Activated CD4-positive, alpha-beta memory T cell treated with anti-CD3 and anti-CD28 coated beads for 36 hours (primary cell): ENCODE data around the gene VWA8. TPM values are rescaled to one million over a fixed set of nuclear protein-coding genes. Genes with fewer than 3 reads are reported as not detected.

Experiments
- CTCF ChIA-PET: fragments of 350-600 bp; sonication (Branson Sonifier 250); formaldehyde crosslinking; loops from one replicate; lab custom pipeline; 2021; ENCODE audit warnings: antibody characterized with exemption, inconsistent platforms; lab: Charles Lee
- POLR2A ChIA-PET: fragments of 350-600 bp; sonication (Branson Sonifier 250); formaldehyde crosslinking; loops from one replicate; lab custom pipeline; 2021; ENCODE audit warnings: antibody characterized with exemption; lab: Charles Lee
- DNase-seq: peaks from one replicate; pipeline ENCODE4 v3.0.0-alpha.2; 2020
- H3K27ac Mint-ChIP-seq: one replicate; pipeline ENCODE4 v1.8.0; 2021; ENCODE audit warnings: mixed read lengths
- H3K27me3 Mint-ChIP-seq: one replicate; pipeline ENCODE4 v1.8.0; 2021; ENCODE audit warnings: mixed read lengths
- H3K36me3 Mint-ChIP-seq: one replicate; pipeline ENCODE4 v1.8.0; 2021; ENCODE audit warnings: mixed read lengths
- H3K4me1 Mint-ChIP-seq: one replicate; pipeline ENCODE4 v1.8.0; 2021; ENCODE audit warnings: low read depth, mixed read lengths
- H3K4me3 Mint-ChIP-seq: one replicate; pipeline ENCODE4 v1.8.0; 2021; ENCODE audit warnings: mild to moderate bottlenecking, mixed read lengths
- H3K9me3 Mint-ChIP-seq: one replicate; pipeline ENCODE4 v1.8.0; 2021; ENCODE audit warnings: mixed read lengths
- intact Hi-C: fragments of 100-400 bp; cut with micrococcal nuclease; formaldehyde crosslinking; loops from one replicate; pipeline ENCODE4 v1.15.1; 2023
- total RNA-seq, 2 experiments: library from RNA; stranded (reverse); gene quantifications; one replicate each; pipeline ENCODE4 v1.2.3, GENCODE V29; 2021

The VWA8 gene
- total RNA-seq, 2 experiments from 2014 or later = 16.8 to 17.1 TPM

- H3K9me3 Mint-ChIP-seq = no peaks in the 10 kb centered on the region
- no peak for DNase-seq
- H3K27me3 Mint-ChIP-seq = no peaks in the 10 kb centered on the region
- POLR2A ChIA-PET = no interaction called here
- CTCF ChIA-PET = no interaction called here
- intact Hi-C loops = no loop called here
- H3K36me3 Mint-ChIP-seq = peaks cover 6% of the 10 kb centered on the region
- no peak overlapping the region for H3K4me3 Mint-ChIP-seq
- no peak overlapping the region for H3K27ac Mint-ChIP-seq
- H3K4me1 Mint-ChIP-seq = no peaks in the 10 kb centered on the region
Measured at GRCh38 chr13:41710771-41711170, 250.1 kb downstream of the VWA8 start.

- H3K27me3 Mint-ChIP-seq = no peaks in the 10 kb centered on the region
- no peaks in the 10 kb centered on the region for H3K4me1 Mint-ChIP-seq
- H3K27ac Mint-ChIP-seq = no peak overlapping the region
- H3K36me3 Mint-ChIP-seq = peaks cover 6% of the 10 kb centered on the region
- no peak overlapping the region for H3K4me3 Mint-ChIP-seq
- no peak for DNase-seq
- ChIA-PET CTCF (no interaction called here), POLR2A (no interaction called here)
- H3K9me3 Mint-ChIP-seq = no peaks in the 10 kb centered on the region
- intact Hi-C loops = no loop called here
Measured at GRCh38 chr13:41709511-41709910, 251.4 kb downstream of the VWA8 start.

- H3K27me3 Mint-ChIP-seq = no peaks in the 10 kb centered on the region
- ChIA-PET POLR2A (no interaction called here), CTCF (no interaction called here)
- H3K27ac Mint-ChIP-seq = no peak overlapping the region
- DNase-seq = no peak
- intact Hi-C loops = no loop called here
- no peak overlapping the region for H3K4me3 Mint-ChIP-seq
- H3K9me3 Mint-ChIP-seq = no peaks in the 10 kb centered on the region
- no peaks in the 10 kb centered on the region for H3K4me1 Mint-ChIP-seq
- peaks cover 6% of the 10 kb centered on the region for H3K36me3 Mint-ChIP-seq
Measured at GRCh38 chr13:41708713-41709112, 252.2 kb downstream of the VWA8 start.

GRCh38 chr13:41707194-41707821 is 253.6 kb downstream of the VWA8 start:
- POLR2A ChIA-PET = no interaction called here
- H3K4me1 Mint-ChIP-seq = no peaks in the 10 kb centered on the region
- intact Hi-C loops = no loop called here
- CTCF ChIA-PET = no interaction called here
- DNase-seq = no peak
- peaks cover 5% of the 10 kb centered on the region for H3K36me3 Mint-ChIP-seq
- no peak overlapping the region for H3K4me3 Mint-ChIP-seq
- H3K27me3 Mint-ChIP-seq = no peaks in the 10 kb centered on the region
- no peaks in the 10 kb centered on the region for H3K9me3 Mint-ChIP-seq
- no peak overlapping the region for H3K27ac Mint-ChIP-seq

GRCh38 chr13:41706152-41706551 is 254.8 kb downstream of the VWA8 start:
- CTCF ChIA-PET = no interaction called here

GRCh38 chr13:41702540-41702939 is 258.4 kb downstream of the VWA8 start:
- ChIA-PET CTCF (no interaction called here), POLR2A (no interaction called here)
- Mint-ChIP-seq H3K9me3 (no peaks in the 10 kb centered on the region), H3K27me3 (no peaks in the 10 kb centered on the region), H3K4me1 (no peaks in the 10 kb centered on the region), H3K27ac (no peak overlapping the region), H3K36me3 (peaks cover 10% of the 10 kb centered on the region), H3K4me3 (no peak overlapping the region)
- DNase-seq = no peak
- intact Hi-C loops = no loop called here

More at GRCh38 chr13:41706152-41706551, 254.8 kb downstream of the VWA8 start:
- Mint-ChIP-seq H3K36me3 (peaks cover 5% of the 10 kb centered on the region), H3K4me3 (no peak overlapping the region), H3K27me3 (no peaks in the 10 kb centered on the region), H3K27ac (no peak overlapping the region), H3K9me3 (no peaks in the 10 kb centered on the region), H3K4me1 (no peaks in the 10 kb centered on the region)
- POLR2A ChIA-PET = no interaction called here
- intact Hi-C loops = no loop called here
- DNase-seq = no peak

- no peak for DNase-seq
- Mint-ChIP-seq H3K4me1 (no peaks in the 10 kb centered on the region), H3K27me3 (no peaks in the 10 kb centered on the region), H3K4me3 (no peak overlapping the region), H3K27ac (no peak overlapping the region), H3K9me3 (no peaks in the 10 kb centered on the region), H3K36me3 (peaks cover 8% of the 10 kb centered on the region)
- POLR2A ChIA-PET = no interaction called here
- CTCF ChIA-PET = no interaction called here
- intact Hi-C loops = no loop called here
Measured at GRCh38 chr13:41701676-41702075, 259.2 kb downstream of the VWA8 start.

GRCh38 chr13:41700790-41701310 is 260.1 kb downstream of the VWA8 start:
- POLR2A ChIA-PET = no interaction called here
- CTCF ChIA-PET = no interaction called here
- no peak overlapping the region for H3K4me3 Mint-ChIP-seq
- no peak overlapping the region for H3K27ac Mint-ChIP-seq
- DNase-seq = no peak
- peaks cover 8% of the 10 kb centered on the region for H3K36me3 Mint-ChIP-seq
- no peaks in the 10 kb centered on the region for H3K9me3 Mint-ChIP-seq
- no peaks in the 10 kb centered on the region for H3K4me1 Mint-ChIP-seq
- no peaks in the 10 kb centered on the region for H3K27me3 Mint-ChIP-seq
- intact Hi-C loops = no loop called here

- Mint-ChIP-seq H3K9me3 (no peaks in the 10 kb centered on the region), H3K36me3 (peaks cover 12% of the 10 kb centered on the region), H3K4me1 (no peaks in the 10 kb centered on the region), H3K27ac (no peak overlapping the region), H3K27me3 (no peaks in the 10 kb centered on the region), H3K4me3 (no peak overlapping the region)
- ChIA-PET CTCF (interaction anchor here (1.7 kb wide), 1 partner anchor 31 kb away, joined by 3 read pairs; no protein-coding TSS in a partner anchor), POLR2A (no interaction called here)
- intact Hi-C loops = no loop called here
- no peak for DNase-seq
Measured at GRCh38 chr13:41699759-41700158, 261.1 kb downstream of the VWA8 start.

GRCh38 chr13:41697578-41697977 is 263.3 kb downstream of the VWA8 start:
- CTCF ChIA-PET = no interaction called here
- H3K4me3 Mint-ChIP-seq = no peak overlapping the region
- intact Hi-C loops = no loop called here
- POLR2A ChIA-PET = no interaction called here
- no peak for DNase-seq
- H3K9me3 Mint-ChIP-seq = no peaks in the 10 kb centered on the region
- no peak overlapping the region for H3K27ac Mint-ChIP-seq
- peaks cover 15% of the 10 kb centered on the region for H3K36me3 Mint-ChIP-seq
- no peaks in the 10 kb centered on the region for H3K4me1 Mint-ChIP-seq
- H3K27me3 Mint-ChIP-seq = no peaks in the 10 kb centered on the region

- H3K27me3 Mint-ChIP-seq = no peaks in the 10 kb centered on the region
- POLR2A ChIA-PET = no interaction called here
- no peak overlapping the region for H3K4me3 Mint-ChIP-seq
- H3K27ac Mint-ChIP-seq = no peak overlapping the region
- CTCF ChIA-PET = no interaction called here
- no peak for DNase-seq
- H3K36me3 Mint-ChIP-seq = peaks cover 15% of the 10 kb centered on the region
- no peaks in the 10 kb centered on the region for H3K4me1 Mint-ChIP-seq
- H3K9me3 Mint-ChIP-seq = no peaks in the 10 kb centered on the region
- intact Hi-C loops = no loop called here
Measured at GRCh38 chr13:41696163-41697003, 264.5 kb downstream of the VWA8 start.

GRCh38 chr13:41694545-41695301 is 266.2 kb downstream of the VWA8 start:
- Mint-ChIP-seq H3K4me1 (no peaks in the 10 kb centered on the region), H3K27me3 (no peaks in the 10 kb centered on the region), H3K27ac (no peak overlapping the region), H3K36me3 (peaks cover 16% of the 10 kb centered on the region), H3K9me3 (no peaks in the 10 kb centered on the region), H3K4me3 (no peak overlapping the region)
- intact Hi-C loops = no loop called here
- CTCF ChIA-PET = no interaction called here
- DNase-seq = no peak
- POLR2A ChIA-PET = no interaction called here
